Measurements from ENCODE around the gene PPP1R1B.

DNA sequence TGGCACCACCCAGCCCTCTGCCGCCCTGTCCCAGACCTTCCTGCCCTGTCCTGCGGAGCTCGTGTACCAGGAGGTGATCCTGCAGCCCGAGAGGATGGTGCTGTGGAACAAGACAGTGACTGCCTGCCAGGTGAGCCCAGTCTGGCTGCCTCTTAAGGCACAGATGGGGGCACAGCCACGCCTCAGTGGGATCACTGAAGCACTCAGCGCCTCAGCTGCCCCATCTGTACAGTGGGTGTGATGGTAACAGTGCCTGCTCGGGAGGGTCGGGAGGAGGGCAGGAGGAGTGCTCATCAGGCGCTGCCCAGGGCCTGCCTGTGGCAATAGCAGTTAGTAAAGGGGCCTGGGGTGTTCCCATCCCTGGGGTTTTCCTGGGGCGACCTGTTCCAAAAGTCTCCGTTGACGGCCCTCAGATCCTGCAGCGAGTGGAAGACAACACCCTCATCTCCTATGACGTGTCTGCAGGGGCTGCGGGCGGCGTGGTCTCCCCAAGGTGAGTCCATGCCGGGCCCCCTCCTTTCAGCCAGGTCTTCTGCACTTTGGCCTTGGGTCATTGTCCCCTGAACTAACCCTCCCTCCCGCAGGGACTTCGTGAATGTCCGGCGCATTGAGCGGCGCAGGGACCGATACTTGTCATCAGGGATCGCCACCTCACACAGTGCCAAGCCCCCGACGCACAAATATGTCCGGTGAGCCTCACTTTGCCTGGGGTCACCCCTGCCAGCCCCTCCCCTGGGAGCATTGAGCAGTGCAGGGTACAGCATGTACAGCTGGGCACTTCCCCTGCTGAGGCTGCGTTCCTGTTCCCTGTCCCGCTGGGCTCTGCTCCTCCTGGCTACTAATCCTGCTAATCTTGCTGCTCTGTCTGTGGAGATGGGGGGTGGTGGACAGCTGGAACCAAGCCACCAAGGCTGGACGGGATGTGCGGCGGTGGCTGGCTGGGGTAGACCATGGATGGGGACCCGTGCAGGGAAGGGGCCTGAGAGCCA, 33.9 kb downstream of the PPP1R1B start:
- TF ChIP-seq, protein P1, sequence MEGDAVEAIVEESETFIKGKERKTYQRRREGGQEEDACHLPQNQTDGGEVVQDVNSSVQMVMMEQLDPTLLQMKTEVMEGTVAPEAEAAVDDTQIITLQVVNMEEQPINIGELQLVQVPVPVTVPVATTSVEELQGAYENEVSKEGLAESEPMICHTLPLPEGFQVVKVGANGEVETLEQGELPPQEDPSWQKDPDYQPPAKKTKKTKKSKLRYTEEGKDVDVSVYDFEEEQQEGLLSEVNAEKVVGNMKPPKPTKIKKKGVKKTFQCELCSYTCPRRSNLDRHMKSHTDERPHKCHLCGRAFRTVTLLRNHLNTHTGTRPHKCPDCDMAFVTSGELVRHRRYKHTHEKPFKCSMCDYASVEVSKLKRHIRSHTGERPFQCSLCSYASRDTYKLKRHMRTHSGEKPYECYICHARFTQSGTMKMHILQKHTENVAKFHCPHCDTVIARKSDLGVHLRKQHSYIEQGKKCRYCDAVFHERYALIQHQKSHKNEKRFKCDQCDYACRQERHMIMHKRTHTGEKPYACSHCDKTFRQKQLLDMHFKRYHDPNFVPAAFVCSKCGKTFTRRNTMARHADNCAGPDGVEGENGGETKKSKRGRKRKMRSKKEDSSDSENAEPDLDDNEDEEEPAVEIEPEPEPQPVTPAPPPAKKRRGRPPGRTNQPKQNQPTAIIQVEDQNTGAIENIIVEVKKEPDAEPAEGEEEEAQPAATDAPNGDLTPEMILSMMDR (conservative IDR thresholded peaks at IDR 0.05; ENCODE audit: low read depth in 2 of 2) = no peak
- no peak for TF ChIP-seq POLR2AphosphoS5 (IDR thresholded peaks at IDR 0.05; ENCODE audit: low read depth)

Measured in GM23338 (cell line).